GM12874 (cell line): ENCODE results near the gene LYST.

Source experiments
- TF ChIP-seq, protein P1 (sequence below): IDR thresholded peaks from 2 replicates; pipeline ENCODE4 v1.5.1; 2011; ENCODE audit warnings: low read depth, mild to moderate bottlenecking, control low read depth, low read length, moderate library complexity; ENCODE audit not compliant: insufficient read depth

LYST gene

DNA sequence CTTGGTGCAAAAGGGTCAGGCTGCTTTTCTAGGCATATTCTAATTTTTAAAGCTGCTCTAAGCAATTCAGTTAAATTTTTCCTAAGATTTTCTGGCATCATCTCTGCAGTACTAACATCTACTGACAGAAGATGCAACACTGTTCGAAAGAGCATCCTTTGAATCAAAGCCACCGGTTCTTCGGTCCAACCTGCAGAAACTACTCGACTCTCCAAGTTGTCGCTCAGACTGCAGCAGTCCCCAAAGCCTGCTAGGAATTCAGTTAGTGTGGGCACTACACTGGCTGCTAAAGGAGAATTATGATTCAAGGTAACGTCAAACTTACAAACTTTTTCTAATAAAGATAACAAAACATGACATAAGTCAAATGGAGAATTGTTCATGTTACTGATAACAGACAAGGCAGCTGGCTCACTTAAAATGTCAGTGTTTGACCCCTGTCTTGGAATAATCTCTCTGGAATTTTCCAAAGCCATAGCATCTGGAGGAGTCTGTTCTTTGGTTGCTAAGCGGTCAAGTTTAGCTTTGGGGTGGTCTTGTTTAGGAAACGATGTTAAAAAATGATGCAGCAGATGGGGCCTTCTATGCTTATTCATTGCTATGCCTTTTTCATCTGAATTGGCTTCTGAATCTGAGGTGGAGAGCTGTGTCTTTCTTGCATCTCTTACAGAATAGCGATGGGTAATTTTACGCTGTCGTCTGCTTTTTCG is 56.9 kb downstream of the LYST start:
- TF ChIP-seq, protein P1, sequence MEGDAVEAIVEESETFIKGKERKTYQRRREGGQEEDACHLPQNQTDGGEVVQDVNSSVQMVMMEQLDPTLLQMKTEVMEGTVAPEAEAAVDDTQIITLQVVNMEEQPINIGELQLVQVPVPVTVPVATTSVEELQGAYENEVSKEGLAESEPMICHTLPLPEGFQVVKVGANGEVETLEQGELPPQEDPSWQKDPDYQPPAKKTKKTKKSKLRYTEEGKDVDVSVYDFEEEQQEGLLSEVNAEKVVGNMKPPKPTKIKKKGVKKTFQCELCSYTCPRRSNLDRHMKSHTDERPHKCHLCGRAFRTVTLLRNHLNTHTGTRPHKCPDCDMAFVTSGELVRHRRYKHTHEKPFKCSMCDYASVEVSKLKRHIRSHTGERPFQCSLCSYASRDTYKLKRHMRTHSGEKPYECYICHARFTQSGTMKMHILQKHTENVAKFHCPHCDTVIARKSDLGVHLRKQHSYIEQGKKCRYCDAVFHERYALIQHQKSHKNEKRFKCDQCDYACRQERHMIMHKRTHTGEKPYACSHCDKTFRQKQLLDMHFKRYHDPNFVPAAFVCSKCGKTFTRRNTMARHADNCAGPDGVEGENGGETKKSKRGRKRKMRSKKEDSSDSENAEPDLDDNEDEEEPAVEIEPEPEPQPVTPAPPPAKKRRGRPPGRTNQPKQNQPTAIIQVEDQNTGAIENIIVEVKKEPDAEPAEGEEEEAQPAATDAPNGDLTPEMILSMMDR = no peak

DNA sequence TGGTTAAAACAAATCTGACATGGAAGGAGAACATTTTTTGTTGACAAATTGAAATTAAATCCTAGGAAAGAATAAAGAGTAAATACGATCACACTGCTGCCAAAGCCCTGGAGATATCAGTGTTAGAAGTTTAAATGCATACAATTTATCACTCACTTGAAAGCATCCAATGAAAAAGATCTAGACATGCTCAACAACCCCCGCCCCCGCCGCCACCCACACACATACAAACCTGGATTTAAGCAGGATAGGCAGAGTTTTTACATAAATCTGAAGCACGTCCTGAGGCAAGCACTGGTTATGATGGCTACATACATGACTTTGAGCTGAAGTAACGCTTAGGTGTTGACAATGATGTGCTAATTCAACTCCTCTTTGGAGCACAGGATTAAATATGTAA is 58.5 kb downstream of the LYST start:
- TF ChIP-seq, protein P1 = no peak

DNA sequence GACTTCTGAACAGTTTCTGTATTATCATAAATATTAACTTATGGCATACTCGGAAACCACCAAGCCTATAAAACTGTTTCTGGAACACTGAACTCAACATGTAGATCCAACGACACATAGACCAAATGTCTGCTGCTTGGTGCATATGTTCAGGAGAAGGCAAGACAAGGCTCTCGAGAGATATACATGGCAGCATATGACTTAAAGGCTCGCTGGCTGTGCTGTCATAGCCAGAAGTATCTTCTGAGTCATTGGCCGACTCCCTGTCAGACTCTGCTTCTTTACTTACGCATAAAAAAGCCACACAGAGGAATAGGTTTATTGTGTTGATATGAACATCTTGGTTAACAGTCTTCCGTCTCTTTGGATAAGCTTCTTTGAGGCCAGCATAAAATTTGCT is 60.6 kb downstream of the LYST start:
- TF ChIP-seq, protein P1 = no peak

DNA sequence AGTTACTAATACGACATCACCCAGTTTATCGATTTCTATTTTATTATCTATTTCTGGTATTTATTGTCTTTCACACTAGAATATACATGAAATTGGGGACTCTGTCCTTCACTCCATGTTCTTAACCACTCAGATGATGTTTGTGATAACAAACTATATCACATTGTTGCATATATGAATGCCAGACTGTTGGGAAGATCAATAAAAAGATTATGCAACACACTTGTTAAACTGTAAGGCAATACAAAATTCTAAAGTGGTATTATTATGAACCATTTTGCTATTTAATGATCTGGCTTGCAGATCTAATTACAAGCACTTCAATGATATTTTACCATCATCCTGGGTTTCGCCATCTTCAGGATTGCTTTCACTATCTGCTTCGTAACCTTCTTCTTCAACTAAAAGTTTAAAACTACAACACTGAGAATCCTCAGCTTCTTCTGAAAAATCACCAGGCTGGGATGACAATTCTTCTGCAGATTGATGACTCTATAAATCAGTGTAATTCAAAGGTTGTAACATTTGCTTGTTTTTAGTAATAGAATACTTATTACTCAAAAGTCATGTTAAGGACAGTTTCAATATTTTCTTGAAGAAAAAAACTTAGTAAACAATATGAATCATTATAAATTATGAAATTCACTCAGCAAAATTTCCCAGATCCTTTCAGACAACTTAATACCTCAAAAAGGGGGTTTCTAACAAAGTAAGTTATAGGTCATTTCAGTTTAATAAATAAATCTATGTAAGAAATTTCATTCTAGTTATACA is 63.9 kb downstream of the LYST start:
- TF ChIP-seq, protein P1 = no peak

DNA sequence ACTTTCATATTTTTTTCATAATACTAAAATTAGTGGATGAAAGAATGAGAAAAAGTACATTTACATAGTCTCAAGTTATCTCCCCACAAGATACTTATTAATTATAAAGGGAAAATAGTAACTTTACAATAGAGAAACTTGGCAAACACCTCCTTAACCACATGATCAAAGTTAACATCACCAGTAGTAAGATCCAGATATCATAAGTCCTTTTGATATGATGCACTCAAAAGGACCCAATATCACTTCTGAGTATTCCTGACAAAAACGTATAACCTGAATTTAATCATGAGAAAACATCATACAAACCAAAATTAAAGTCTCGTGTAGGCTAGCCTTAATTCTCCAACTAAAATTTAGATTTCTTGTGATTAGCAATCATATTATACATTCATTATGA is 67.4 kb downstream of the LYST start:
- TF ChIP-seq, protein P1 = no peak

DNA sequence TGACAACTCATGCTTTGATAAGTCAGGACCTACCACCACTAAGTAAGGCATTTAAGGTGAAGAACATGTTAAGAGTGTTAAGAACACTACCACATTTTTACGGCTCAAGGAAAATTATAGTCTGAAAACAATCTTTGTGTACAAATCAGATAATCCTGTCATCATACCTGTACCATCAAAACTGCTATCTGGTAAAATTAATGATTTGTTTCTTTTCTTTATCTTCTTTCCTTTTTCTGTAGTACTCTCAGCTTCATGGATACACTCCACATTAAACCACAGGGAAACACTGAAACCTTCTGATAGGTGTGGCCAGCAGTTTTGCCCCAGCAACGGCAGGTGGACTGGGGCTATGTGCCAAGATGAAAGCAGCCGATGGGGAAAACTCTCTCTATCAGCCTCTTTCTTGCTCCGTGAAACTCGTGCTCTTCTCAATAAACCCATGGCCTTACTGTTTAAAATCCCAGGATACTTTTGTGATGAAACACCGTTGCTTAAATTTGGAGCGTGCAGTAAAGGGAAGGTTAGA is 75.1 kb downstream of the LYST start:
- TF ChIP-seq, protein P1 = no peak

DNA sequence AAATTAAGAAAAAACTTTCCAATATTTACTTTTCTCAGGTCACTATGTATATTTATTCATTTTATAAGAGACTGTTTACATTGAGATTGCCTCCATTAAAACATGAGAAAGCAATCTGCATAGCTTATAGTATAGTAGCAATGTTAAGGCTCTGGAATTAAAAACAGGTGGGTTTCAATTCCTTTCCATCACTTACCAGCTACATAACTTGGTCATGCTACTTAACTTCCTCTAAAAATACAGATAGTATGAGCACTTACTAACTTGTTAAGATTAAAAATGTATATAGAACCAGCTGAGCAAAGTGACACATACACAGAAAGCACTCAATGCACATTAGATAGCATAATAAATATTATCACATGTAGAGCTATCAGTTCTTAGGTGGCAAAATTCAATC is 76.6 kb downstream of the LYST start:
- TF ChIP-seq, protein P1 = no peak
